KOPT-K1 (cell line): ENCODE data around the gene AHNAK2.
"Not testable (repeated sequence)": the region's sequence is repeated elsewhere in the genome, so short reads cannot be mapped to it uniquely, and the experiment has no call there.

Experiments used
- H3K27ac ChIP-seq: fragments of 200-600 bp; sonication (generic); 2 replicates; pipeline ENCODE4 v1.5.1; 2016; ENCODE audit warnings: antibody characterized with exemption, mild to moderate bottlenecking, low read depth, low read length; ENCODE audit not compliant: poor library complexity, severe bottlenecking
- H3K36me3 ChIP-seq: fragments of 200-600 bp; sonication (generic); 2 replicates; pipeline ENCODE4 v1.5.1; 2017; ENCODE audit warnings: antibody characterized with exemption, mild to moderate bottlenecking, low read length, moderate library complexity; ENCODE audit not compliant: insufficient read depth
- H3K9me3 ChIP-seq: fragments of 200-600 bp; sonication (generic); 2 replicates; pipeline ENCODE4 v1.5.1; 2017; ENCODE audit warnings: antibody characterized with exemption, low read length, mild to moderate bottlenecking; ENCODE audit not compliant: insufficient read depth, poor library complexity, severe bottlenecking

AHNAK2 gene

DNA sequence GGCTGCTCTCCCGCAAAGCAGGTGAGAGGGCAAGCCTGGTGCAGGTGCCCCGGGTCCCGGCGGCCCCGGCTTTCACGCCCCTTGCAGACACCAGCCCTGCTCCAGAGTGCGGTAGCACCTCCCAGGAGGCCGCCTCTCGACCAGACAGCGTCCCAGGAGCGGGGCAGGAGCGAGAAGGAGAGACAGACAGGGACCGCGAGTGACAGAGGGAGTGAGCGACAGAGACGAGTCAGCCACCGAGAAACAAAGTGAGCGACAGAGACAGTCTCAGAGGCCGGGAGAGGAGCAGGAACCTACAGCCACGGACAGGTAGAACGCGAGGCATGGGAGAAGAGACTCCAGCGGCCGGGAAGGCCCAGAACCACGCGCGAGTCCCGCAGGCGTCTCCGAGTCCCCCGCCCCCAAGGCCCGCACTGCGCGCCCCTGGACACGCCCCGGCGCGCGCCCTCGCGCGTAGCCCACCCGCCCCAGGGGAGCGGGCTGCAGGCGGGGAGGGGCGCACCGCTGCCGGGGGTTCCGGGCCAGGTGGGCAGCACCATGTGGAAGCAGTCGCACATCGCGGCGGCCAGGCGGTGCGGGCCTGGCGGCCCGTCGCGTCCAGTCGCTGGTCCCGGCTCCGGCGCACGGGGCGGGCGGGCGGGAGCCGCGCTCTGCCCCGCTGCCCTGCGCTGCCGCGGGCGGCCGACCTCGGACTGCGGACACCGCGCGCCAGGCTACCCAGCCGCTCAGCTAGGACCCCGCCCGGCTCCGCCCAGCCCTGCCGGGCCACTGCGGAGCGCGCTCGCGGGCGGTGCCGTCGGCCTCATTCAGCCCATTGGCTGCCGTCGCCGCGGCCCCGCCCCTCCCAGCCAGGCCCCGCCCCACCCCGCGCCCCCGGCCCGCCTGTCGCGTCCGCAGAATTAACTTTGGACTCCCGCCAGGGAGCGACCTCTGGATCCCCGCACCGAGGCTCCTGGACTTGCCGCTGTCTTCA lies at the start of gene AHNAK2:
Gene AHNAK2, minus strand, starts transcription at position 694 of the 973 bp plus-strand sequence. Its CDS starts 137 bp downstream, at position 557.
- no peak within 1 kb of the TSS for H3K27ac ChIP-seq
- no peaks in the 10 kb centered on the region for H3K36me3 ChIP-seq
- H3K9me3 ChIP-seq, result no peaks in the 10 kb centered on the region

DNA sequence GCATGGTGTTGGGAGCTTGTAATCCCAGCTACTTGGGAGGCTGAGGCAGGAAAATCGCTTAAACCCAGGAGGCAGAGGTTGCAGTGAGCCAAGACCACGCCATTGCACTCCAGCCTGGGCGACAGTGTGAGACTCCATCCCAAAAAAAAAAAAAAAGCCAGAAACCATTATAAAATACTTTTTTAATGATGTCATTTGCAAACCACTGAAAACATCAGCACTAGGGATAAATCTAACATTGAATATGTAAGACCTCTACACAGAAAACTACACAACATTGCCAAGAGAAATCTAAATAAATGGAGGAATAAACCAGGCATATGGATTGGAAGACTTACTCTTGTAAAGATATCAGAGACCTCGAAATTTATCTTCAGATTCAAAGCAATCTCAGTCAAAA lies 49.5 kb upstream of the AHNAK2 start:
- not testable (repeated sequence) for H3K27ac ChIP-seq, H3K36me3 ChIP-seq, H3K9me3 ChIP-seq

DNA sequence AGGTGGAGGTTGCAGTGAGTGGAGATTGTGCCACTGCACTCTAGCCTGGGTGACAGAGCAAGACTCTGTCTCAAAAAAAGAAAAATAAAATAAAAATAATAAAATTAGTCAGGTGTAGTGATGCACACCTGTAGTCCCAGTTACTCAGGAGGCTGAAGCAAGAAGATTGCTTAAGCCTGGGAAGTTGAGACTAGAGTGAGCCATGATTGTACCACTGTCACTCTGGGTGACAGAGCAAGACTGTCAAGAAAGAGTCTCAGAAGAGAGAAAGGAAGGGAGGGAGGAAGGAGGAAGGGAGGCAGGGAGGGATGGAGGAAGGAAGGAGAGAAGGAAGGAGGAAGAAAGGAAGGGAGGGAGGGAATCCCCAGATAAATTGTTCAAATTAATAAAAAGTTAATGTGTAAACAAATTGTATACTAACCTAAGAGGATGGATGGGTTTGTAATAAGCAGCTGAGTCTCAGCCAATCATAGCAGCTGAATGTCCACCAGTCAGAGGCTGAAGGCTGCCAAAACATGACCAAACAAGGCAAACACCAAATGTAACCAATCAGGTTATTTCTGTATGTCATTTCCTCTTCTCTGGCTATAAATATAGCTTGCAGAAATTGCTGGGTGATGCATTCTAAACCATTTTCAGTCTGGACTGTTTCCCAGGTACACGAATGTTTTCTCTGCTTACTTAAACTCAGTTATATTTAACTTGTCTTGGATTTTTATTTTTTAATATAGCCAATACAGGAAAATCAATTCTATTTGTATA lies 48.8 kb upstream of the AHNAK2 start:
- Histone ChIP-seq H3K9me3 (no peaks in the 10 kb centered on the region), H3K27ac (no peak overlapping the region), H3K36me3 (no peaks in the 10 kb centered on the region)

DNA sequence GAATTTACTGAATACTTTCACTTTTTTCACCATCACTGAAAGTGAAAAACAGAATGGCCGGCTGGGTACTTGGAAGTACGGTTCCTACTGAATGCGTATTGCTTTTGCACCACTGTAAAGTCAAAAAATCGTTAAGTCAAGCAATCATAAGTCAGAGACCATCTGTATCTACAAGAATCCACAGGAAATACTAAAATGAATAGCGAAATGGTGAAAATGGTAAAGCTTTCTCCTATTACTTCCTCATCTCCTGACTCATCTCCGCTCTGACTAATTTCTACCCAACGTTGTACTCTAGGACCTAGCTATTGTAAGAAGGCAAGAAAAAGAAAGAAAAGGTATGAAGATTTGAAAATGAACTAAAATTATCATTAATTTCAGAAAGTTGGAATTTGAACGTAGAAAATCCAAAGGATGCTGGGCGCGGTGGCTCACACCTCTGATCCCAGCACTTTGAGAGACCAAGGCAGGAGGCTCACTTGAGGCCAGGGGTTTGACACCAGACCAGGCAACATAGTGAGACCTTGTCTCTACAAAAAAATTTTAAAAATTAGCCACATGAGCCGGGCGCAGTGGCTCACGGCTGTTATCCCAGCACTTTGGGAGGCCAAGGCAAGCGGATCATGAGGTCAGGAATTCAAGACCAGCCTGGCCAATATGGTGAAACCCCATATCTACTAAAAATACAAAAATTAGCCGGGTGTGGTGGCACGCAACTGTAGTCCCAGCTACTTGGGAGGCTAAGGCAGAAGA lies 48.0 kb upstream of the AHNAK2 start:
- no peaks in the 10 kb centered on the region for H3K9me3 ChIP-seq
- H3K36me3 ChIP-seq, result no peaks in the 10 kb centered on the region
- H3K27ac ChIP-seq, result no peak overlapping the region

DNA sequence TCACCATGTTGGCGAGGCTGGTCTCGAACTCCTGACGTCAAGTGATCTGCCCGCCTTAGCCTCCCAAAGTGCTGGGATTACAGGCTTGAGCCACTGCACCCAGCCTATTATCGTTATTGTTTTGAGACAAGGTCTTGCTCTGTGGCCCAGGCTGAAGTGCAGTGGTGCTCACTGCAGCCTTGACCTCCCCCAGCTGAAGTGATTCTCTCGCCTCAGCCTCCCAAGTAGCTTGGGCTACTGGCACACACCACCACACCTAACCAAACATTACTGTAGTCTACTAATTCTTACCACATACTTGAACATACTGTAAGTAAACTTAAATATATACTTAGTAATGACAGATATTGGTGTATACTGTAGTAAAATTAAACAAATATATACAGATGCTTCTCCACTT lies 47.3 kb upstream of the AHNAK2 start:
- no peaks in the 10 kb centered on the region for H3K36me3 ChIP-seq
- H3K27ac ChIP-seq, result no peak overlapping the region
- no peaks in the 10 kb centered on the region for H3K9me3 ChIP-seq

DNA sequence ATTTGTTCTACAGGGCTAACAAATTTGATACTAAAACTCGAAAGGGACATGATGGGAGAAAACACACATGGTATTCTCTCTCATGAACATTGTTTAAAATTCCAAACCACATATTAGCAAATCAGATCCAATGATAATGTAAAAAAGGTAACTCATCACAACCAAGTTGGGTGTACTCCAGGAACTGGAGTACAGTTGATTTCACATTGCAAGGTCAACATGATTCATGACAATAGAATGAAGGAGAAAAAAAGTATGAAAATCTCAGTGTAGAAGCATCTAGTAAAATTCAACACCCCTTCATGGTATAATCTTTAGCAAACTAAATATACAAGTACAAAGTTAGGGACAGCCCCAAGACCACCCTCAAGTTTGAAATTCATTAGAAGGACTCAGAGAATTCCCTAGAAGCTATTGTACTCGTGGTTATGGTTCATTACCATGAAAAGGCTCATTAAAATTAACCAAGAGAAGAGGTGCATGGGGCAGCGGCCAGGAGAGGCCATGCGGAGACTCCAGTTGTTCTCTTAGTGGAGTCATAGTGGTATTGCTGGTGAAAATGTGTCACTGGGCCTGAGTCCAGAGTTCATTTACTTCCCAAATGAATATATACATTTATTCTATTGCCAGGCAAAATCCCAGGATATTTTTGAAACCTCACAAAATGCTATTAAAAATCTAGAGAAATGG lies 45.8 kb upstream of the AHNAK2 start:
- Histone ChIP-seq H3K9me3 (no peaks in the 10 kb centered on the region), H3K27ac (no peak overlapping the region), H3K36me3 (peaks cover 10% of the 10 kb centered on the region)

DNA sequence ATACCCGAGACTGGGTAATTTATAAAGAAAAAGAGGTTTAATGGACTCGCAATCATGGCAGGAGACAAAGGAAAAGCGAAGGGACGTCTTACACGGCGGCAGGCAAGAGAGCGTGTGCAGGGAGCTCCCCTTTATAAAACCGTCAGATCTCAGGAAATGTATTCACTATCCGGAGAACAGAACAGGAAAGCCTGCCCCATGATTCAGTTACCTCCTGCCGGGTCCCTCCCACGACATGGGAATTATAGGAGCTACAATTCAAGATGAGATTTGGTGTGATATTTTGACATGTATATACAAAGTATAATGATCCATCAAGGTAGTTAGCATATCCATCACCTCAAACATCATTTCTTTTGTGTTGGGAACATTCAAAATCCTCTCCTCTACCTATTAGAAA lies 45.0 kb upstream of the AHNAK2 start:
- H3K36me3 ChIP-seq, result peaks cover 17% of the 10 kb centered on the region
- no peaks in the 10 kb centered on the region for H3K9me3 ChIP-seq
- no peak overlapping the region for H3K27ac ChIP-seq

DNA sequence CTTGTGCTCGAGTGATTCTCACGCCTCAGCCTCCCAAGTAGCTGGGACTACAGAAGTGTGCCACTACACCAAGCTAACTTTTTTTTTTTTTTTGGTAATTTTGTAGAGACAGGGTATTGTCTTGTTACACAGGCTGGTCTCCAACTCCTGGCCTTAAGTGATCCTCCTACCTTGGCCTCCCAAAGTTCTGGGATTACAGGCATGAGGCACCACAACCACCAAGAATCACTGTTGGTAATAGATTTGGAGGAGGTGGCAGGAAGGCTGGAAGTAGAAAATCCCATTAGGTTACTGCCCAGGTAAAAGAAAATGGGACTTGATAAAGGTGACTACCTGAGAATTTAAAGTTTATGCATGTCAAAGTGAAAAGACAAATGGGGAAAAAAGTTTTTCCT lies 44.1 kb upstream of the AHNAK2 start:
- Histone ChIP-seq H3K36me3 (peaks cover 25% of the 10 kb centered on the region), H3K9me3 (no peaks in the 10 kb centered on the region), H3K27ac (no peak overlapping the region)

DNA sequence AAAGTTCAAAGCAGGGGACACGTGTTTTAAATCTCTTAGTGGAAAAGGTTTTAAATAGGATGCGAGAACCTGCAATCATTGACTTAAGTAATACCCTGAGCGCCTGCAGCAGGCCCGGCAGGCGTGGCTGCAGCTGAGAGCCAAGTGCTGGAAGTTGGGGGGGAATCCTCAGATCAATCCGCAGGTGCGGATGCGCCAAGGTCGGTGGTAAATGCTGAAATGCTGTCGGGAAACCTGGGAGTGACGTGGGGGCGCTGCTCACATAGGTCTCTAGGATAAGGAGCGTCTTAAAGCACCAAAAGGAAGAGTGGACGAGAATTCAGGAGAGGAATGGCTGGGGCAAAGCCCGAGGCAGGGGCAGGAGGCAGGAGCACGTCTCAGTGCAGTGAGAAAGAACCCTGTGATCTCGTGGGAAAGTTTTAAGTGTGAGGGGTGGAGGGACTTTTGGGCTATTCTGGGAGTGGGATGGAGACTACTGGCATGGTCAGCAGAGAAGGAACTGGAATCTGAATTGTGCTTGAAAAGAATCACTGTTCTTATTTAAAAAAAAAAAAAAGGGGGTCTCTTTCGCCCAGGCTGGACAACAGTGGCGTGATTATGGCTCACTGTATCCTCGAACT lies 43.6 kb upstream of the AHNAK2 start:
- Histone ChIP-seq H3K36me3 (peaks cover 30% of the 10 kb centered on the region), H3K27ac (peak overlapping the region; percentile 84), H3K9me3 (no peaks in the 10 kb centered on the region)

DNA sequence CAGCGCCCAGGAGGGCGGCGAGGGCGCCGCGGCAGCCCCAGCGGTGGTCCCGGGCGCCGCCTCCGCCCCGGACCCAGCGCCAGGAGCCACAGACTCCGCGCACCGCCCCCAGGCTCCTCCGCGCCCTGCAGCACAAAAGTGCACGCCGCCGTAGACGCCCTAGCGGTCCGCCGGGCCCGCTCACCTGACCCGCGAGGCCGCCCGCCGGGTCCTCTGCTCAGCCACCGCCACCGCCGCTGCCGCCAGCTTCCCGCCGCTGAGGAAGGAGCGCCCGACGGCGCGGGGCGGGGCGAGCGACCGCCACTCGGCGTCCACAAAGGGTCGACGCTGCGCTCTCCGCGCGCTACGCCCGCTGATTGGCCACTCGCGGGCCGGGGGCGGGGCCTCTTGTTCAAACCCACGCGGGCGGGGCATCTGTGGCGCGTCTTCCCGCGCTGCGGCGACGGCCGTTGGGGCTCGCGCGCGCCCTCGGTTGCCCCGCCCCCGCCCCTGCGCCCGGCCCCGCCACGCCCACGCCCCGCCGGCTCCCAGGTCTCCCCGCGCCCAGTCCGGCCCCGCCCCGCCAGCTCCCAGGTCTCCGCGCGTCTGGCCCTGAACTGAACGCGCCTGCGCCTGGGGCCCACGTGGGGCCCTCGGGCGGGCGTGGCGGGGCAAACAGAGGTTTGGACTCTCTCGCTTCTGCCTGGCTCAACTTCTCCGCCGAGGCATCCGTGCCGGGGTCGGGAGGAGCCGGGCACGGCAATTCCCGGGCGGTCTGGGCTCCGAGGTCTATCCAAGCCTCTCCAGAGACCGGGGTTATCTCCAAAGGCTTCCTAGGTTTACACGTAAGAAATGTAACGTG lies 42.9 kb upstream of the AHNAK2 start, which contains the start of gene CDCA4:
Gene CDCA4, minus strand, starts transcription at position 269 of the 841 bp plus-strand sequence. CDS start 9,154 bp downstream, outside the sequence.
- Histone ChIP-seq H3K9me3 (no peaks in the 10 kb centered on the region), H3K27ac (peak within 1 kb of the TSS; percentile 99), H3K36me3 (peaks cover 38% of the 10 kb centered on the region)

DNA sequence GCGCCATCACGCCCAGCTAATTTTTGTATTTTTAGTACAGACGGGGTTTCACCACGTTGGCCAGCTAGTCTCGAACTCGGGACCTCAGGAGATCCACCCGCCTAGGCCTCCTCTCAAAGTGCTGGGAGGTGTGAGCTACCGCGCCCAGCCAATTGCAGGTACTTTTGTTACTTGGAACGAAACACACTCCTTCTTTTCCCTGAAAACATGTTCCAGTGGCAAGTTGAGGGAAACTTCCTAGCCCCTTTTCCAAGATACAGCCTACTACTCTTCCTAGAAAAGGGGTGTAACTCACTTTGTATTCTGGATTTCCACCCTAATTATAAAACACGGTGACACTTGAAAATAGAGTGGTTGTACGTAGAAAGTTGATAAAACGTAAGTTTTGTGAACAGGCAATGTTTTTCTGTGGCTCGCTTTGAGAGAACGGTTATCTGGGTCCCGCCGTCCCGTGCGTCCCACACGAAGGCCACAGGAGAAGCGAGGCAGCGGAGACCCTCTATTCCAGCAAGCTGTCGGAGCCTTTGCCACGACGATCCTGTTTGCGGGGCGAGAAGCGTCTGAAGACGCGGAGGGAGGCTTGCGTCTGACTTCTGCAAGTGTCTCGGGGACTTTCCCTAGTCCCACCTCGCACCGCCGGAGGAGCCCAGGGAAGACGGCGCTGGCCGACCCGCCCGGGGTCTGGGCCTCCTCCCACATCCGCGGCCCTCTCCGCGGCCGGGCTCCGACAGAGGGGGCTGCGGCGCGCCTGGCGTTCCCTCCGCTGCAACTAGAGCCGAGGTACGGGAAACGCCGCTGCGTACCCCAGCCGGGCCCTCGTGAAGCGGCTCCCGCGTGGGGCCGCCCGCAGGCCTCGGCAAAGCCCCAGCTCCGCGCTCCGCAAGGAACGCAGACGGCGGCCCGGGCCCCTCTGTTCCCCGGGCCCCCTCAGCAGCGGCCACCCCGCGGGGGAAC lies 42.0 kb upstream of the AHNAK2 start:
- H3K27ac ChIP-seq, result peak overlapping the region; percentile 99
- H3K36me3 ChIP-seq, result peaks cover 47% of the 10 kb centered on the region
- H3K9me3 ChIP-seq, result no peaks in the 10 kb centered on the region

DNA sequence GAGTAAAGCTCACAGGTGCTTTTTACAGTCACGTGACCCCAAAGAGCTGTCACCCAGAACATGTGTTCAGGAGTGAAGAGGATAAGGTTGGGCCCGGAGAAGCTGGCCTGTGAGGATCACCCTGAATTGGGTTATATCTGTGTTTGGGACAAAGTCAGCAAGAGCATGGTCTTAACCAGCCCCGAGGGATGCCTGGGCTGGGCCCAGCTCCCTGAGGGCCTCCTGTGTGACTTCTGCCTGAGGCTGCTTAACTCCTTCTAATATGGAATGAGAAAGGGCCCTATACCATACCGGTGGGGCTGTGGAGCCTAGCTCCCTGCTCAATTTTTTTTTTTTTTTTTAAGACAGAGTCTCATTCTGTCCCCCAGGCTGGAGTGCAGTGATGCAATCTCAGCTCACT lies 40.2 kb upstream of the AHNAK2 start:
- H3K9me3 ChIP-seq, result no peaks in the 10 kb centered on the region
- peaks cover 64% of the 10 kb centered on the region for H3K36me3 ChIP-seq
- H3K27ac ChIP-seq, result no peak overlapping the region
